Measurements from ENCODE around the gene TST. TPM values are rescaled to one million over a fixed set of nuclear protein-coding genes. Genes with fewer than 3 reads are reported as not detected.

TST gene
- total RNA-seq, 1 donor from 2014 or later, result 20.9 TPM

- H3K9me3 ChIP-seq (ENCODE audit: control insufficient read depth in 3 of 3, low read length in 3 of 3), result no peaks in the 10 kb centered on the region
- peaks cover 0 to 4% (median 0%) of the 10 kb centered on the region in 3 donors for H3K4me1 ChIP-seq (ENCODE audit: control insufficient read depth in 3 of 3, insufficient read depth in 3 of 3, low read length in 3 of 3)
- no peak overlapping the region for H3K4me3 ChIP-seq (ENCODE audit: low read length in 3 of 3)
- no peak overlapping the region for H3K9ac ChIP-seq (ENCODE audit: low read depth in 1 of 3, low read length in 3 of 3)
- H3K27ac ChIP-seq (ENCODE audit: low read depth, low read length), result no peak overlapping the region
- H3K27me3 ChIP-seq (ENCODE audit: control insufficient read depth in 3 of 3, insufficient read depth in 3 of 3, low read length in 3 of 3), result peaks cover 15 to 19% (median 18%) of the 10 kb centered on the region in 3 donors
- no peaks in the 10 kb centered on the region for H3K36me3 ChIP-seq (ENCODE audit: control insufficient read depth in 3 of 3, insufficient read depth in 3 of 3, low read length in 3 of 3)
These were observed 26.7 kb upstream of the TST start for GRCh38 chr22:37045958-37046357.

DNA sequence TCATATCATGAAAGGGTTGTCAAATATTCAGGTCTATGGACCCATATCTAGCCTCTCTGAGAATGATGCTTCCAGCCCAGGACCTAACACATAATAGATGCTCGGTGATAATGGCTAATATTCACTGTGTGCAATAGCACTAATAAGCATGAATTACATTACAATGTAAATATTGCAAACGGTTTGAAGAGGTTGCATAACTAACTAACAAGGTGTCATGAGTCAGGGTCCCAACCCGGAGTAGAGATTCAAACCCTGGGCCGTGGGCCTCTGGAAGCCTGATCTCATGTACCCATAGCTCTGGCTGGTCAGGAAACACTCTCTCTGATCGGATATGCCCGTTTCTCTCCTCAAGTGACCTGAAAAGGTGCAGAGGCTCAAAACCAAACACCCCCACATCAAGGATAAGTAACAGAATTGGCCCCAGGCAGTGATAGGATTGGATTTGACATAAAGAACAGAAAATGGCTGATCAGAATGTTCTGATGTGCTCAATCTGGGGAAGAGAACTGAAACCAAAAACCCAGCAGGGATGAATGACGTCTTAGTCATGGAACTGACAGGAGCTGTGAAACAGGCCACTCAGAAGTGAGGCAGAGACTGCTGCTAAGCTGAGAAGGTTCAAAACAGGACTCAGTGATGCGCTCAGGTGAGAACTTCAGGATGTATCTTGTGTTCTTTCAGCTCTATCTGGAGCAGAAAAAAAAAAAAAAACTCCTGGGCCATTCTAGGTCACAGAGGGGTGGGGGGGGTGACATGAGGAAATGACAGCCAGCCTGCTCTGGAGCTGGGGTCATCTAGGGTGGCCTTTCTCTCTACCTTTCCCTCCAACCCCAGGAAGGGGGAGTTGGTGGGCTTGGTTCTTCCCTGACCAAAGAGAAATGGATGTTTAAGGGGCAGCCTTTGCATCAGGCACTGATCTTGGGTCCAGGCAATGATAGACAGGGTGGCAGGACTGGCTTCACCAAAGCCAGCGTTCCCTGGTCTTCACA is 25.7 kb upstream of the TST start:
- Histone ChIP-seq H3K27ac (ENCODE audit: low read depth, low read length) (no peak overlapping the region), H3K4me3 (ENCODE audit: low read length in 3 of 3) (no peak overlapping the region), H3K9me3 (ENCODE audit: control insufficient read depth in 3 of 3, low read length in 3 of 3) (no peaks in the 10 kb centered on the region), H3K9ac (ENCODE audit: low read depth in 1 of 3, low read length in 3 of 3) (no peak overlapping the region), H3K27me3 (ENCODE audit: control insufficient read depth in 3 of 3, insufficient read depth in 3 of 3, low read length in 3 of 3) (peaks cover 9 to 13% (median 9%) of the 10 kb centered on the region in 3 donors), H3K4me1 (ENCODE audit: control insufficient read depth in 3 of 3, insufficient read depth in 3 of 3, low read length in 3 of 3) (peaks cover 0 to 4% (median 0%) of the 10 kb centered on the region in 3 donors), H3K36me3 (ENCODE audit: control insufficient read depth in 3 of 3, insufficient read depth in 3 of 3, low read length in 3 of 3) (no peaks in the 10 kb centered on the region)

DNA sequence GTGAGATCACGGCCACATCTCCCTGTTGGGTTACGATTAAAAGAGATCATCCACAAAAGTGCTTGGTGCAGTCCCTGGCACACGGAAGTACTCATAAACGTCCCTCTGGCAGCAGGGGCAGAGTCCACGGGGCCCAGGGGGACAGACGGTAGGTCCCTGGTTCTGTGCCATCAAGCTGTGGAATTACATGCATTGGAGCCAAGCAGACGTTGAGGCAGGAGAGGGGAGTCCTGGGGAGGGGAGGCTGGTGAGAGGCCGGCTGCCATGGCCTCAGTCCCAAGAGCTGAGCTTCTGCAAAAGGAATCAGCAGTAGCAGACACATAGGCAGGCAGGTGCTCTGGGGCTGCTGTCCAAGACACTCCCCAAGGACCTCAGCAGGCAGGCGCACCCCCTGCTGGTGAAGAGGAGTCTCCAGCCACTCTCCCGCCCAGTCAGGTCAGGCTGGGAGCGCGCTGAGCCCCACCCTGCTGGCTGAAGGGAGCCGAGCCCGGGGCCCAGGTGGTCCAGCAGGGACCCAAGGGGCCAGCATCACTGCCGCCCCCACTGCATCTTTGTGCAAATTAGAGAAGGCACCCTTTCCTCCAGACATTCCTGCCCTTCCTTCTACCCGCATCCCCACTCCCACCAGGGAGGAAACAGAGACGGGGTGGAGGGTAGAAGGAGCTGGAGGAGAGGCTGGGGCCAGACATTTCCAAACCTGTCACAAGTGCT is 24.7 kb upstream of the TST start:
- Histone ChIP-seq H3K9me3 (ENCODE audit: control insufficient read depth in 3 of 3, low read length in 3 of 3) (no peaks in the 10 kb centered on the region), H3K4me3 (ENCODE audit: low read length in 3 of 3) (no peak overlapping the region), H3K9ac (ENCODE audit: low read depth in 1 of 3, low read length in 3 of 3) (peak overlapping the region in 1 of 3 donors; percentile 40), H3K36me3 (ENCODE audit: control insufficient read depth in 3 of 3, insufficient read depth in 3 of 3, low read length in 3 of 3) (no peaks in the 10 kb centered on the region), H3K4me1 (ENCODE audit: control insufficient read depth in 3 of 3, insufficient read depth in 3 of 3, low read length in 3 of 3) (peaks cover 0 to 4% (median 0%) of the 10 kb centered on the region in 3 donors), H3K27ac (ENCODE audit: low read depth, low read length) (no peak overlapping the region), H3K27me3 (ENCODE audit: control insufficient read depth in 3 of 3, insufficient read depth in 3 of 3, low read length in 3 of 3) (peaks cover 9 to 10% (median 9%) of the 10 kb centered on the region in 3 donors)

GRCh38 chr22:37043209-37043827 is 24.1 kb upstream of the TST start:
- no peak overlapping the region for H3K27ac ChIP-seq (ENCODE audit: low read depth, low read length)
- peaks cover 0 to 4% (median 0%) of the 10 kb centered on the region in 3 donors for H3K4me1 ChIP-seq (ENCODE audit: control insufficient read depth in 3 of 3, insufficient read depth in 3 of 3, low read length in 3 of 3)
- H3K36me3 ChIP-seq (ENCODE audit: control insufficient read depth in 3 of 3, insufficient read depth in 3 of 3, low read length in 3 of 3), result no peaks in the 10 kb centered on the region
- H3K4me3 ChIP-seq (ENCODE audit: low read length in 3 of 3), result no peak overlapping the region
- H3K9ac ChIP-seq (ENCODE audit: low read depth in 1 of 3, low read length in 3 of 3), result peak overlapping the region in 1 of 3 donors; percentile 40
- no peaks in the 10 kb centered on the region for H3K9me3 ChIP-seq (ENCODE audit: control insufficient read depth in 3 of 3, low read length in 3 of 3)
- peaks cover 9 to 10% (median 9%) of the 10 kb centered on the region in 3 donors for H3K27me3 ChIP-seq (ENCODE audit: control insufficient read depth in 3 of 3, insufficient read depth in 3 of 3, low read length in 3 of 3)

- Histone ChIP-seq H3K27me3 (ENCODE audit: control insufficient read depth in 3 of 3, insufficient read depth in 3 of 3, low read length in 3 of 3) (peaks cover 19 to 29% (median 24%) of the 10 kb centered on the region in 3 donors), H3K9ac (ENCODE audit: low read depth in 1 of 3, low read length in 3 of 3) (no peak overlapping the region), H3K27ac (ENCODE audit: low read depth, low read length) (no peak overlapping the region), H3K4me1 (ENCODE audit: control insufficient read depth in 3 of 3, insufficient read depth in 3 of 3, low read length in 3 of 3) (peaks cover 0 to 4% (median 0%) of the 10 kb centered on the region in 3 donors), H3K4me3 (ENCODE audit: low read length in 3 of 3) (no peak overlapping the region), H3K36me3 (ENCODE audit: control insufficient read depth in 3 of 3, insufficient read depth in 3 of 3, low read length in 3 of 3) (no peaks in the 10 kb centered on the region), H3K9me3 (ENCODE audit: control insufficient read depth in 3 of 3, low read length in 3 of 3) (no peaks in the 10 kb centered on the region)
These were observed 20.2 kb upstream of the TST start for GRCh38 chr22:37039466-37039865.

- peaks cover 10 to 26% (median 14%) of the 10 kb centered on the region in 3 donors for H3K27me3 ChIP-seq (ENCODE audit: control insufficient read depth in 3 of 3, insufficient read depth in 3 of 3, low read length in 3 of 3)
These were observed 18.4 kb upstream of the TST start for GRCh38 chr22:37037669-37038068.

GRCh38 chr22:37036655-37037377 is 17.6 kb upstream of the TST start:
- Histone ChIP-seq H3K4me1 (ENCODE audit: control insufficient read depth in 3 of 3, insufficient read depth in 3 of 3, low read length in 3 of 3) (no peaks in the 10 kb centered on the region), H3K4me3 (ENCODE audit: low read length in 3 of 3) (no peak overlapping the region), H3K9ac (ENCODE audit: low read depth in 1 of 3, low read length in 3 of 3) (no peak overlapping the region), H3K36me3 (ENCODE audit: control insufficient read depth in 3 of 3, insufficient read depth in 3 of 3, low read length in 3 of 3) (no peaks in the 10 kb centered on the region), H3K9me3 (ENCODE audit: control insufficient read depth in 3 of 3, low read length in 3 of 3) (no peaks in the 10 kb centered on the region), H3K27ac (ENCODE audit: low read depth, low read length) (no peak overlapping the region), H3K27me3 (ENCODE audit: control insufficient read depth in 3 of 3, insufficient read depth in 3 of 3, low read length in 3 of 3) (peaks cover 10 to 25% (median 14%) of the 10 kb centered on the region in 3 donors)

More at GRCh38 chr22:37037669-37038068, 18.4 kb upstream of the TST start:
- H3K36me3 ChIP-seq (ENCODE audit: control insufficient read depth in 3 of 3, insufficient read depth in 3 of 3, low read length in 3 of 3), result no peaks in the 10 kb centered on the region
- no peak overlapping the region for H3K9ac ChIP-seq (ENCODE audit: low read depth in 1 of 3, low read length in 3 of 3)
- H3K27ac ChIP-seq (ENCODE audit: low read depth, low read length), result no peak overlapping the region
- H3K4me1 ChIP-seq (ENCODE audit: control insufficient read depth in 3 of 3, insufficient read depth in 3 of 3, low read length in 3 of 3), result no peaks in the 10 kb centered on the region
- no peaks in the 10 kb centered on the region for H3K9me3 ChIP-seq (ENCODE audit: control insufficient read depth in 3 of 3, low read length in 3 of 3)
- H3K4me3 ChIP-seq (ENCODE audit: low read length in 3 of 3), result no peak overlapping the region

- Histone ChIP-seq H3K27ac (ENCODE audit: low read depth, low read length) (no peak overlapping the region), H3K36me3 (ENCODE audit: control insufficient read depth in 3 of 3, insufficient read depth in 3 of 3, low read length in 3 of 3) (peaks cover 7 to 13% (median 7%) of the 10 kb centered on the region in 3 donors), H3K4me1 (ENCODE audit: control insufficient read depth in 3 of 3, insufficient read depth in 3 of 3, low read length in 3 of 3) (no peaks in the 10 kb centered on the region), H3K27me3 (ENCODE audit: control insufficient read depth in 3 of 3, insufficient read depth in 3 of 3, low read length in 3 of 3) (peaks cover 10 to 25% (median 14%) of the 10 kb centered on the region in 3 donors), H3K4me3 (ENCODE audit: low read length in 3 of 3) (no peak overlapping the region), H3K9ac (ENCODE audit: low read depth in 1 of 3, low read length in 3 of 3) (no peak overlapping the region), H3K9me3 (ENCODE audit: control insufficient read depth in 3 of 3, low read length in 3 of 3) (no peaks in the 10 kb centered on the region)
These were observed 14.6 kb upstream of the TST start for GRCh38 chr22:37033605-37034430.

Data from skeletal muscle tissue (tissue), 4 donors.